Measurements from ENCODE around the gene DTNBP1.

The DTNBP1 gene

GRCh38 chr6:15536198-15536955 lies 126.5 kb downstream of the DTNBP1 start:
- H3K4me3 ChIP-seq (ENCODE audit: low read depth, low read length) = no peak overlapping the region

GRCh38 chr6:15535495-15536197 lies 127.2 kb downstream of the DTNBP1 start:
- H3K4me3 ChIP-seq (ENCODE audit: low read depth, low read length) = no peak overlapping the region

- H3K4me3 ChIP-seq (ENCODE audit: low read depth, low read length) = no peak overlapping the region
Observed at GRCh38 chr6:15534974-15535373, 127.9 kb downstream of the DTNBP1 start.

DNA sequence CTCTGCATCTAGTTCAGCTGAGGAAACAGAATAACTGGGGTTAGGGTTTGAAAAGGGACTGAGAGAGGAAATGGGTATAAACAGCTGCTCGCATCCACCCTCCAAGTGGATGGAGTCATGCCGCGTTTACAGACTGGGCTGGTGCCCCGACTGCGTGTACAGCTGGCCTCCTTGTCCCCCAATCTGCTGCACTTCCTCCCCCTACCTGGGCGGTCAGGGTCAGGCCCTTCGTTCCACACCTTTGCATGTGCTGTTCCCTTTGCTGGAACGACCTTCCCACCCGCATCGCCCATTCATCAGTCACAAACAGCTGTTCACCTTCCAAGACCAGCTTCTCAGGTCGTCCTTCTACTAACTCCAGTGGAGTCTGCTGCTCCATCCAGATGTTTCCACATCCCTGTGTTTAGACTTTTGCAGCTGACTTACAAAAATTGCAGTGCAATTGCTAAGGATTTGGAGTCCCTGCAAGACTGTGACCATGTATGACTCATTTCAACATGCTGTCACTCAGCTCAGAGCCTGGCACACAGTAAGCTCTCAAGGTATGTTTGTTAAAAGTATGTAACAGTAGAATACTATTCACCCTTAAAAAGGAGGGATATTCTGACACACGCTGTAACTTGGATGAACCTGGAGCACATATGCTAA lies 129.3 kb downstream of the DTNBP1 start:
- H3K4me3 ChIP-seq (ENCODE audit: low read depth, low read length) = no peak overlapping the region

DNA sequence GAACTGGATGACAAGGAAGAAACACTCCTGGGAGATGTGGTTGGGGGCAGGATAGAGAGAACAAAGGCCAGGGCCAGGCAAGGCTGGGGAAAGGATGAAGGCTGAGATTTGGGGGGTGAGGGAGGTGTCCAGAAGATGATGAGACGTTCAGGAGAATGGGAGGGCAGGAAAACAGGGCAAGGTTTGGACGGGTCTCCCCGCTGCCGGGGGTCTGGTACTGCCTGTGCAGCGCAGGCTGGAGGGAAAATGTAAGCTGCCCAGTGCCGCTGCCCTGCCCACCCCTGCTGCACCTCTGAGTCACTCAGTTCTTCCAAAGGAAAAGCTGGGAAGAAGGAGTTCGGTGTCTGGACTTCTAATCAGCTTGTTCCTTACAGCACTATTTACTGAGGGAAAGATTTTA lies 130.9 kb downstream of the DTNBP1 start:
- H3K4me3 ChIP-seq (ENCODE audit: low read depth, low read length) = no peak overlapping the region

DNA sequence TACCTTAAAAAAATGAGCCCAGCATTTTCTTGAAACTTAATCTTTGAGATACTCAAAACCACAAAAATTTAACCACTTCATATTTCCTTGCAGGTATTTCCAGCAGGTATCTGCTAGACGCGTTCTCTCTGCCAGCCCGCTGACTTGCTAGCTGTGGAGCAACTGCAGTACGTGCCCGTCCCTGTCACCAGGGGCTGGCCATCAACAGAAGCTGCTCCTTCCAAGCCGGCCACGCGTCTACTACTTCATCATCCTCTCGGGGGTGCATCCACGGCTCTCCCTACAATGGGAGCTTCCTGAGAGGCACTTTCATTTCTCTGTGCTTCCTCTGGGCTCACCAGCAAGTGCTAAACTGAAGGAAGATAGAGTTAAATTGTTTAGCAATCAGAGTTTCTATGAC lies 132.4 kb downstream of the DTNBP1 start:
- no peak overlapping the region for H3K4me3 ChIP-seq (ENCODE audit: low read depth, low read length)

- H3K4me3 ChIP-seq (ENCODE audit: low read depth, low read length) = no peak overlapping the region
Observed at GRCh38 chr6:15528870-15529269, 134.0 kb downstream of the DTNBP1 start.

DNA sequence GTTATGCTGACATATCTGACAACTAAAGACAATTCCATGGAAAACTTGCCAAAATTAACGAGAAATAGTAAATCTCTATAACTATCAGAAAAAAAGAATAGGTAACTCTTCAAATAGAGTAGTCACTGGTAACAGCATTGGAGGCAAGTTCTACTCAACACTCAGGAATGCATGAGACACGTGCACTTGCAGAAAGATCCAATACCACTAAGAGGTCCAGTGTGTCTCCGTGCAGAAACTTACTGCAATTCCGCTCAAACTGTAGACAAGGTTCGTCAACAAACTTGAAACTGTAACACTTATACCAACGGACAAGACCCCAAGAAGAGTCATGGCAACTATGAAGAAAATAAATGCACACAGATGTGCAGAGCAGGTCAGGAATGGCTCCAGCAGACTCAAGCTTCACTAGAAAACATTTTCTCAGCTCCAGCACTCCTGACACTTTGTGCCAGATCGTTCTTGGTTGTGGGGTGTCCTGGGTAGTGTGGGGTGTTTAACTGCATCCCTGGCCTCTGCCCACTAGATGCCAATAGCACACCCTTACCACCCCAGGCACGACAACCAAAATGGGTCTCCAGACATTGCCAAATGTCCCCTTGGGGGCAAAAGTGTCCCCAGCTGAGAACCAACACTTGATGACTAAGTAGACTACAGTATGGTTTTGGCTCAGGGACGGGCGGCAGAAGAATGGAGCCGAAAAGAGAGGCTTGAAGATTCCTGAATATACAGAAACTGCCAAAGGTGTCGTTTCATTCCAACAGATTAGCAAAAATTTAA lies 134.8 kb downstream of the DTNBP1 start:
- no peak overlapping the region for H3K4me3 ChIP-seq (ENCODE audit: low read depth, low read length)

DNA sequence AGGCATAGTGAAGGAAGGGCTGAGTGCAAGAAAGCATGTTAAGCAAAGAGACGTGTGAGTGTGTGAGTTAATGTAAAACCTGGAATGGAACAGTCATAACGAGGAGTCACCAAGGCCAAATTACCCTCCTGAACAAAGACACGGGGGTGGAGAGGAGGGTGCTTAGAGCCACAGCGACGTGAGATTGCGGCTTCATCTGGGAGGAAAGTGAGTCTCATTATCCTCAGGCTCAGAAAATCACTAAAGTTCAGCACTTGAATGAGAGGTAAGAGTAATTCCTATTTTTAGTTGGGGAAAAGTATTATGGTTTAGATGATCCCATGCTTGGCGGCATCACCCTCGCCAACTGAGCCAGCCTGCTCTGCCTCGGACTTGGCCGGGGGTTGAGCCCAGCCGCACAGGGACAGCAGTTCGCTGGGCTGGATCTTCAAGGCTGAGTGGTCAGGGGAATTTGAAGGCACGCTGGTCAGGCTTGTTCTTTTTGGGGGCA lies 136.6 kb downstream of the DTNBP1 start:
- H3K4me3 ChIP-seq (ENCODE audit: low read depth, low read length) = no peak overlapping the region

GRCh38 chr6:15524861-15525401 lies 137.9 kb downstream of the DTNBP1 start:
- no peak overlapping the region for H3K4me3 ChIP-seq (ENCODE audit: low read depth, low read length)

DNA sequence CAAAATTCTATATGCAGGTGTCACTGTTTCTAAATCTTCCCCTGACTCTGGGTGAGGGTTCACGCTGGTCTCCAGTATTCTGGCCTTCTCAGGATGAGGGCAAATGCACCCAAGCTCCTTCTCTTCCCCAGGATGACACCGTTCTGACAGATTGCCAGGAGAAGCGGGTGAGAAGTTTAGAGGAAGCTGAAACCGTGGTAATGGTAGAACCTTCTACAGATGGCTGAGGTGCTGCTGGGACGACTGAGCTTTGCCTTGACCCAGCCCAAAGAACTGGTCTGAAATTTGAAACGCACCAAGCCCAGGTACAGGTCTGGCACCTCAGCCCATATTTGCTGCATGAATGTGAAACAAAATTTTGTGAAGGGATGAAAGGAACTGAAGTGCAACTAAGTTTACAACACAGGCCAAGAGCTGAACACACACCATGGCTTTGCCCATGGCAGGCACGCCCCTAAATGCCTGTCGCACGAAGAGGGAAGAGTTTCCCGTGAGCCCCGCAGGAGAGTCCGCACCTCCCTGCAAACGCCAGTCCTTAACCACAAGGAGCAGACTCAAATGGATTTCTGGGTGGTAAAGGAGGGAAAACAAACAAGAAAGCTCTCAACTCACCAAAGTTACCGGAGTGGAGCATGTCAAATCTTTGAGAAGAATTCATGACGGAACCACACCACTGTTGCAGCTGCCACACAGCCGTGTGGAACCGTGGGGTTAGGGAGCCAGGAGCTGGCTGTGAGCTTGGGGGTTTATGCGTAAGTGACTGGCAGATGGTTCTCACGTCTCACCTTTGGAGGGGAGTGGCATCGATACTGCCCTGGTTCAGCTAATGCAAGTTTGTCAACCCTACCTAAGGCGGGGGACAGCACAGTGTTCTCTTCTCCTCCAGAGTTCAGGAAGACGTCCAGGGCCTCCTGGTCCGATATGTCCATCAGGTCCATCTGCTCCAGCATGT lies 138.9 kb downstream of the DTNBP1 start:
- no peak overlapping the region for H3K4me3 ChIP-seq (ENCODE audit: low read depth, low read length)

GRCh38 chr6:15522856-15523529 lies 139.8 kb downstream of the DTNBP1 start:
- no peak overlapping the region for H3K4me3 ChIP-seq (ENCODE audit: low read depth, low read length)

DNA sequence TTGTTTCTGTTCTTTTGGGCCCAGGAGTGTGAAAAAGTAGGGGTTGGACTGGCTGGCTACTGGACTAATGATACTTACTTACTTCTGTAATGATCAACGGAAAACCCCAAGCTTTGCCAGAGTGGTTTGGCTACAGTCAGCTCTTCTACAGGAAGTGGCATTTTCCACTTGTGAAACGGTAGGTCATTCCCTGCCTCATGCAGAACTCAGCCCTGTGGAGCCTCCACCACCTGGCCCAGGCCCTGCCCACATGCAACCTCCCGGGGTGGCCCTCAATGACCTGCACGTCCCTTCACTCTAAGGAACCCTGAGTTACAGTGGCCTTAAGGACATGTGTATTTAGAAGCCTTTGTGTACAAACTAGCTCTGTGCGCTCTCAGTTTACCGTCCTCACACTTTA lies 140.4 kb downstream of the DTNBP1 start:
- no peak overlapping the region for H3K4me3 ChIP-seq (ENCODE audit: low read depth, low read length)

GRCh38 chr6:15522026-15522425 lies 140.8 kb downstream of the DTNBP1 start:
- no peak overlapping the region for H3K4me3 ChIP-seq (ENCODE audit: low read depth, low read length)

- no peak overlapping the region for H3K4me3 ChIP-seq (ENCODE audit: low read depth, low read length)
Observed at GRCh38 chr6:15521582-15521981, 141.2 kb downstream of the DTNBP1 start.

GRCh38 chr6:15520626-15521203 lies 142.1 kb downstream of the DTNBP1 start:
- H3K4me3 ChIP-seq (ENCODE audit: low read depth, low read length) = no peak overlapping the region

DNA sequence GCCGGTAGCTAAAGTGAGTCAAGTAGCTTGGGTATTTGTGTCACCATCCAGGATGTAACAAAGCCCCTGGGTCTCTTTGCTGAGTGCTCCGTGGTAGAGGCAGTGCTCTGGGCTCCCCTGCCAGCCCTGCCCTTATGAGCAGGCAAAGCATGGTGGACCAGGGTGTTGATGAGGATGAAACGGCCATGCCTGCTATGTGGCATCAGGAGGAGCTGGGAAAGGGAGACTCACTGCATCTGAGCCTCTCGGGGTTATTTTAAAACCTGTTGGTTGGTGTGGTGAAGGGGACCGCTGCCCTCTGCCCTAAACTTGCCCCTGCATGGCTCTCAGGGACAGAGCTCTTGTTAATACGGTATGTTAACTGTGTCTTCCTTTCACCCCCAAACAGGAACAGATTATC lies 143.1 kb downstream of the DTNBP1 start:
- no peak overlapping the region for H3K4me3 ChIP-seq (ENCODE audit: low read depth, low read length)

- H3K4me3 ChIP-seq (ENCODE audit: low read depth, low read length) = no peak overlapping the region
Observed at GRCh38 chr6:15518878-15519277, 143.9 kb downstream of the DTNBP1 start.

- H3K4me3 ChIP-seq (ENCODE audit: low read depth, low read length) = no peak overlapping the region
Observed at GRCh38 chr6:15518057-15518456, 144.8 kb downstream of the DTNBP1 start.
